Measurements from ENCODE around the gene PDE4A. TPM values are rescaled to one million over a fixed set of nuclear protein-coding genes. Genes with fewer than 3 reads are reported as not detected.

Gene PDE4A
- 2.0 TPM for polyA plus RNA-seq (2012; ENCODE audit: insufficient read length, low read depth)

DNA sequence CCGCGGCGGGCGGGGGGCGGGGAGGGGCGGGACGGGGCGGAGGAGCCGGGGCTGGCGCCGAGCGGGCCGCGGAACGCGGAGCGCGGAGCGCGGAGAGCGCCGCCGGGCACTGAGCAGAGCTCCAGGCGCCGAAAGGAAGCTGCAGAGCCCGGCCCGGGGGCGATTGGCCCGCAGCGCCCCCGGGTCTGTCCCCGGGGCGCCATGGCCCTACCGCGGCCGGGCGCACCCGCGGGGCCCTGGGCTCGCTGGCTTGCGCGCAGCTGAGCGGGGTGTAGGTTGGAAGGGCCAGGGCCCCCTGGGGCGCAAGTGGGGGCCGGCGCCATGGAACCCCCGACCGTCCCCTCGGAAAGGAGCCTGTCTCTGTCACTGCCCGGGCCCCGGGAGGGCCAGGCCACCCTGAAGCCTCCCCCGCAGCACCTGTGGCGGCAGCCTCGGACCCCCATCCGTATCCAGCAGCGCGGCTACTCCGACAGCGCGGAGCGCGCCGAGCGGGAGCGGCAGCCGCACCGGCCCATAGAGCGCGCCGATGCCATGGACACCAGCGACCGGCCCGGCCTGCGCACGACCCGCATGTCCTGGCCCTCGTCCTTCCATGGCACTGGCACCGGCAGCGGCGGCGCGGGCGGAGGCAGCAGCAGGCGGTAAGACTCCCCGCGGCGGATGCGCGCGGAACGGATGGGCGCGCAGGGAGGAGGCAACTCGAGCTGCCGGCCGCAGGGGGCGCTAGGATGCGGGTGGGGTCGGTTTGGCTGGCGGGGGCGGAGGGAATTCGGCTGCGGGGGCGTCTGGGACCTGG lies at the start of gene PDE4A:
Gene PDE4A (plus strand): TSS at position 95 of the 796 bp plus-strand sequence. CDS start 227 bp downstream, at position 322.
- TF ChIP-seq FOXP2 (optimal IDR thresholded peaks at IDR 0.05; ENCODE audit: borderline replicate concordance, extremely low read depth, extremely low read length, insufficient read depth) (peak; percentile 70), SIN3A (IDR thresholded peaks at IDR 0.05; ENCODE audit: borderline replicate concordance, insufficient read depth, low read length) (no peak)

DNA sequence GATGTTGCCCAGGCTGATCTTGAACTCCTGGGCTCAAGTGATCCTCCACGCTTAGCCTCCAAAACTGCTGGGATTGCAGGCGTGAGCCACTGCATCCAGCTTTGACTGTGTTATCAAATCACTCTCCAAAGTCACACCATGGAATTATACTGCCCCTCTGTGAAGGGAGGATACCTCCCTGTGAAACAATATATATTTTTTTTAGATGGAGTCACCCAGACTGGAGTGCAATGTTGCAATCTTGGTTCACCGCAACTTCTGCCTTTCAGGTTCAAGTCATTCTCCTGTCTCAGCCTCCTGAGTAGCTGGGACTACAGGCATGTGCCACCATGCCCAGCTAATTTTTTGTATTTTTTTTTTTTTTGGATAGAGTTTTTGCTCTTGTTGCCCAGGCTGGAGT lies 47.6 kb upstream of the PDE4A start:
- TF ChIP-seq TAF1 (IDR thresholded peaks at IDR 0.05; ENCODE audit: borderline replicate concordance, insufficient read depth, low read length) (no peak), FOXP2 (optimal IDR thresholded peaks at IDR 0.05; ENCODE audit: borderline replicate concordance, extremely low read depth, extremely low read length, insufficient read depth) (no peak), POLR2AphosphoS5 (IDR thresholded peaks at IDR 0.05; ENCODE audit: low read depth, low read length) (no peak)

DNA sequence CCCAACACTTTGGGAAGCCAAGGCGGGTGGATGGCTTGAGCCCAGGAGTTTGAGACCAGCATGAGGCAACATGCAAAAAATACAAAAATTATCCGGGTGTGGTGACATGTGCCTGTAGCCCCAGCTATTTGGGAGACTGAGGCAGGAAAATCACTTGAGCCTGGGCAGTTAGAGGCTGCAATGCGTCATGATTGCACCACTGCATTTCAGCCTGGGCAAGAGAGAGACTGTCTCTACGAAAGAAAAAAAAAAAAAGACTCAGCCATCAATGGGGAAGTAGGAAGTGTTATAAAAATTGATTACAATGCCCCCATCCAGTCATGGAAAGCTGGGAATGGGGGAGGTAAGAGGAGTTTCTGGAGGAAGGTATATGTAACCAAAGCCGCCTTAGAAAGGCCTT lies 45.4 kb upstream of the PDE4A start:
- TF ChIP-seq TAF1 (IDR thresholded peaks at IDR 0.05; ENCODE audit: borderline replicate concordance, insufficient read depth, low read length) (no peak), POLR2AphosphoS5 (IDR thresholded peaks at IDR 0.05; ENCODE audit: low read depth, low read length) (no peak), FOXP2 (optimal IDR thresholded peaks at IDR 0.05; ENCODE audit: borderline replicate concordance, extremely low read depth, extremely low read length, insufficient read depth) (no peak), SIN3A (IDR thresholded peaks at IDR 0.05; ENCODE audit: borderline replicate concordance, insufficient read depth, low read length) (no peak), REST (IDR thresholded peaks at IDR 0.05; ENCODE audit: insufficient read depth in 1 of 2, low read depth in 2 of 2, low read length in 2 of 2) (no peak)

DNA sequence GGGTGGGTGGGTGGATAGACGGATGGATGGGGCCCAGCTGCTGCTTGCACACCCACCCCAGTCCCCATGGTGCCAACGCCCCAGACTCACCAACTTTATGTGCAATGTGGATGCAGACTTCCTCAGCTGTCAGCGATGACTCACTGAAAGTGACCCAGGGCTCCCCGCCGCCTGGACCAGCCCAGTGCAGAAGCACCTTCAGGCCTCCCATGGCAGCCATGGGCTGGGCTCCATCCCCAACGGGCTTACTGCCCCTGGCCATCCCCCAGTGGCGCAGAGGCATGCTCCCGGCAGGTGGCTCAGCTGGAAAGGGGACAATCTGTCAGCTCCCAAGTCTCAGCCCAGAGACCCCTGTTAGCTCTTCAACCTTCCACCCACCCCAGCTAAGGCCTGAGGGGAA lies 42.2 kb upstream of the PDE4A start:
- TF ChIP-seq TAF1 (IDR thresholded peaks at IDR 0.05; ENCODE audit: borderline replicate concordance, insufficient read depth, low read length) = no peak
- no peak for TF ChIP-seq REST (IDR thresholded peaks at IDR 0.05; ENCODE audit: insufficient read depth in 1 of 2, low read depth in 2 of 2, low read length in 2 of 2)
- no peak for TF ChIP-seq POLR2AphosphoS5 (IDR thresholded peaks at IDR 0.05; ENCODE audit: low read depth, low read length)
- no peak for TF ChIP-seq SIN3A (IDR thresholded peaks at IDR 0.05; ENCODE audit: borderline replicate concordance, insufficient read depth, low read length)
- no peak for TF ChIP-seq FOXP2 (optimal IDR thresholded peaks at IDR 0.05; ENCODE audit: borderline replicate concordance, extremely low read depth, extremely low read length, insufficient read depth)

DNA sequence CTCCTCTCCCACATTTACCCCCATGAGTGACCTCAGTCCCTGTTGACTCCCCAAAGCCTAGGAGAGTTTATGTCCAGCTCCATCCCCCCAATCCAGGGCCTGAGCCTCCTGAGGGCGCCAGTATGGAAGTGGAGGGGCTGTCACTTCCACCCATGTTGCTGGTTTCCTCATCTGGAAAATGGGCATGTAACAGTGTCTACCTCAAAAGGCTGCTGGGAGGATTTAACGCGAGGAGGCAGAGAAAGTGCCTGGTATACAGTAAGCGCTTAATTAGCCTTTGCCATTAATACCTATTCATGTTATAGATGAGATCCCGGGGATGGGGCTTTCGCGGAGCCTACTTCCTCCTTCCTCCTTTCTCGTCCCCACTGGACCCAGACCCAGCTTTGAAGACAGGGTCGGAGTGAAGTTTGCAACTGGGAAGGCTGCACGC lies 40.4 kb upstream of the PDE4A start:
- no peak for TF ChIP-seq FOXP2 (optimal IDR thresholded peaks at IDR 0.05; ENCODE audit: borderline replicate concordance, extremely low read depth, extremely low read length, insufficient read depth)
- TF ChIP-seq TAF1 (IDR thresholded peaks at IDR 0.05; ENCODE audit: borderline replicate concordance, insufficient read depth, low read length) = no peak
- no peak for TF ChIP-seq POLR2AphosphoS5 (IDR thresholded peaks at IDR 0.05; ENCODE audit: low read depth, low read length)
- no peak for TF ChIP-seq REST (IDR thresholded peaks at IDR 0.05; ENCODE audit: insufficient read depth in 1 of 2, low read depth in 2 of 2, low read length in 2 of 2)
- no peak for TF ChIP-seq SIN3A (IDR thresholded peaks at IDR 0.05; ENCODE audit: borderline replicate concordance, insufficient read depth, low read length)
